Neural progenitor cell (in vitro differentiated cells): ENCODE measurements around the gene FSTL1. TPM values are rescaled to one million over a fixed set of nuclear protein-coding genes. Genes with fewer than 3 reads are reported as not detected.

Experiments used
- DNase-seq: peaks from one replicate; pipeline ENCODE4 v3.0.0-alpha.2; 2016; ENCODE audit warnings: low spot score
- H2AFZ ChIP-seq: fragments of 200-600 bp; sonication (generic); replicated peaks from 2 replicates; pipeline ENCODE4 v1.6.1; 2016; ENCODE audit warnings: antibody characterized with exemption
- H3F3A ChIP-seq: fragments of 200-600 bp; sonication (generic); 2 replicates; pipeline ENCODE4 v1.6.1; 2016; ENCODE audit warnings: antibody characterized with exemption, low read depth
- H3K27ac ChIP-seq: fragments of 200-600 bp; sonication (generic); 2 replicates; pipeline ENCODE4 v1.5.1; 2016; ENCODE audit warnings: mild to moderate bottlenecking
- H3K27me3 ChIP-seq: fragments of 200-600 bp; sonication (generic); 2 replicates; pipeline ENCODE4 v1.6.1; 2016; ENCODE audit warnings: mild to moderate bottlenecking, moderate library complexity
- H3K36me3 ChIP-seq: fragments of 200-600 bp; sonication (generic); 2 replicates; pipeline ENCODE4 v1.5.1; 2016
- H3K4me1 ChIP-seq: fragments of 200-600 bp; sonication (generic); 2 replicates; pipeline ENCODE4 v1.6.1; 2016; ENCODE audit warnings: mixed run types
- H3K4me2 ChIP-seq: fragments of 200-600 bp; sonication (generic); 2 replicates; pipeline ENCODE4 v1.6.1; 2016
- H3K4me3 ChIP-seq: fragments of 200-600 bp; sonication (generic); 2 replicates; pipeline ENCODE4 v1.5.1; 2016
- H3K79me2 ChIP-seq: fragments of 200-600 bp; sonication (generic); 2 replicates; pipeline ENCODE4 v1.6.1; 2016; ENCODE audit warnings: low read depth
- H3K9ac ChIP-seq: fragments of 200-600 bp; sonication (generic); 2 replicates; pipeline ENCODE4 v1.6.1; 2016
- H3K9me3 ChIP-seq: fragments of 200-600 bp; sonication (generic); 2 replicates; pipeline ENCODE4 v1.5.1; 2016; ENCODE audit warnings: low read depth
- H4K20me1 ChIP-seq: fragments of 200-600 bp; sonication (generic); 2 replicates; pipeline ENCODE4 v1.6.1; 2016; ENCODE audit warnings: low read depth
- H3K27ac Mint-ChIP-seq: 3 replicates; pipeline ENCODE4 v1.8.0; 2021; ENCODE audit warnings: mixed read lengths
- H3K27me3 Mint-ChIP-seq: 2 replicates; pipeline ENCODE4 v1.8.0; 2022; ENCODE audit warnings: low read depth, mild to moderate bottlenecking, inconsistent platforms, moderate library complexity, mixed read lengths; ENCODE audit not compliant: insufficient read depth
- H3K36me3 Mint-ChIP-seq: 3 replicates; pipeline ENCODE4 v1.8.0; 2021; ENCODE audit warnings: mixed read lengths
- H3K4me1 Mint-ChIP-seq: 3 replicates; pipeline ENCODE4 v1.8.0; 2021; ENCODE audit warnings: mixed read lengths
- H3K4me3 Mint-ChIP-seq: 3 replicates; pipeline ENCODE4 v1.8.0; 2021; ENCODE audit warnings: mild to moderate bottlenecking, moderate library complexity, mixed read lengths
- H3K9me3 Mint-ChIP-seq: 3 replicates; pipeline ENCODE4 v1.8.0; 2020; ENCODE audit warnings: mixed read lengths
- EZH2 ChIP-seq: fragments of 200-600 bp; sonication (generic); IDR thresholded peaks from 2 replicates; pipeline ENCODE4 v1.6.1; 2017; ENCODE audit warnings: antibody characterized with exemption, mild to moderate bottlenecking, moderate library complexity
- EZH2phosphoT487 ChIP-seq: fragments of 200-600 bp; sonication (generic); IDR thresholded peaks from 2 replicates; pipeline ENCODE4 v1.6.1; 2017; ENCODE audit warnings: antibody characterized with exemption
- total RNA-seq: library from RNA; depleted of rRNA; stranded (reverse); fragments of >200 nt; gene quantifications from 2 replicates; pipeline ENCODE4 v1.2.3, GENCODE V29; 2015; ENCODE audit warnings: low replicate concordance
- TF ChIP-seq, protein P1 (sequence below): fragments of 200-600 bp; sonication (generic); IDR thresholded peaks from 2 replicates; pipeline ENCODE4 v1.5.1; 2017; ENCODE audit warnings: antibody characterized with exemption, mild to moderate bottlenecking

The FSTL1 gene
- total RNA-seq, 1 donor from 2014 or later: 327 TPM

DNA sequence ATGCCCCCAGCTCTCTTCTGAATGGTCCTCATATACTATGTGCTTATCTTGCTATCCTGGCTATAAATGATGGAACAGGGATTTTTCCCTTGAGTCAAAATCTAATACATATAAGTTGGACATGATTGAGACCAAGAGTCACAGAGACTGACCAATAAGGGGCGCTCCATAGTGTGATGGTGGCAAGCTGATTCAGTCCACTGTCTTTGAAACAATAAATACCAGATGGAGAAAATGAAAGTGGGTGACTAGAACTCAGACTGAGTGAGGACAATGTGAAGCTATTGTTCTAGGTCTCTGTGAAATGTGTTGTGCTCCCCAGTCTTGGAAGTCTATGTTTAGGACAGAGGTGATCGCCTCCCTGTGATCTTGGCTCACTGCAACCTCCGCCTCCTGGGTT is 10.6 kb upstream of the FSTL1 start:
- Histone ChIP-seq H3K9ac (no peak overlapping the region), H3K4me1 (peaks cover 8% of the 10 kb centered on the region), H3F3A (no peaks in the 10 kb centered on the region), H3K4me2 (no peak overlapping the region), H3K36me3 (no peaks in the 10 kb centered on the region), H3K4me3 (no peak overlapping the region), H4K20me1 (no peaks in the 10 kb centered on the region), H2AFZ (no peak overlapping the region), H3K79me2 (no peaks in the 10 kb centered on the region), H3K27me3 (no peaks in the 10 kb centered on the region), H3K27ac (no peak overlapping the region), H3K9me3 (no peaks in the 10 kb centered on the region)
- no peaks in the 10 kb centered on the region for H3K9me3 Mint-ChIP-seq
- no peak overlapping the region for H3K27ac Mint-ChIP-seq
- peaks cover 23% of the 10 kb centered on the region for H3K4me1 Mint-ChIP-seq
- no peak for TF ChIP-seq EZH2phosphoT487
- TF ChIP-seq EZH2: no peak
- TF ChIP-seq, protein P1, sequence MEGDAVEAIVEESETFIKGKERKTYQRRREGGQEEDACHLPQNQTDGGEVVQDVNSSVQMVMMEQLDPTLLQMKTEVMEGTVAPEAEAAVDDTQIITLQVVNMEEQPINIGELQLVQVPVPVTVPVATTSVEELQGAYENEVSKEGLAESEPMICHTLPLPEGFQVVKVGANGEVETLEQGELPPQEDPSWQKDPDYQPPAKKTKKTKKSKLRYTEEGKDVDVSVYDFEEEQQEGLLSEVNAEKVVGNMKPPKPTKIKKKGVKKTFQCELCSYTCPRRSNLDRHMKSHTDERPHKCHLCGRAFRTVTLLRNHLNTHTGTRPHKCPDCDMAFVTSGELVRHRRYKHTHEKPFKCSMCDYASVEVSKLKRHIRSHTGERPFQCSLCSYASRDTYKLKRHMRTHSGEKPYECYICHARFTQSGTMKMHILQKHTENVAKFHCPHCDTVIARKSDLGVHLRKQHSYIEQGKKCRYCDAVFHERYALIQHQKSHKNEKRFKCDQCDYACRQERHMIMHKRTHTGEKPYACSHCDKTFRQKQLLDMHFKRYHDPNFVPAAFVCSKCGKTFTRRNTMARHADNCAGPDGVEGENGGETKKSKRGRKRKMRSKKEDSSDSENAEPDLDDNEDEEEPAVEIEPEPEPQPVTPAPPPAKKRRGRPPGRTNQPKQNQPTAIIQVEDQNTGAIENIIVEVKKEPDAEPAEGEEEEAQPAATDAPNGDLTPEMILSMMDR: no peak
- H3K27me3 Mint-ChIP-seq: peaks cover 4% of the 10 kb centered on the region
- no peak overlapping the region for H3K4me3 Mint-ChIP-seq
- DNase-seq: no peak
- no peaks in the 10 kb centered on the region for H3K36me3 Mint-ChIP-seq

DNA sequence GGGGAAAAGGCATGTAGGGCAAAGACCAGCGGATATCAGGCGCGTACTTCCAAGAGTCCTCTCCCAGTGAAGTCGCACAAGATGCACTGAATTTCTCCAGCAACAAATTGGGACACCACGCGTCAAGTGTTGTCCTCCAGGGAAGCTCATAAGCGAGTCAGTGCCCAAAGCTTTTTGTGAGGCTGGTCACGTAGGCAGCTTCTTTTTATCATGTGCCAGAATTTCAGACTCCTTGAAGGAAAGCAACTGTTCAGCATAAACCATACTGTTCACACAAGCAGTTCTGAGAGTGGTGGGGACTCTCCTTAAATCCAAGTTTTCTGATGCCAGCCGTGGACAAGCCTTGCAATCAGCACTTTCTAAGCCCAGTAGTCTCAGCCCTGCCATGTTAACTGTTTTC is 10.1 kb upstream of the FSTL1 start:
- no peak overlapping the region for H3K4me3 ChIP-seq
- H3K36me3 Mint-ChIP-seq: no peaks in the 10 kb centered on the region
- peaks cover 8% of the 10 kb centered on the region for H3K4me1 ChIP-seq
- H3K4me3 Mint-ChIP-seq: no peak overlapping the region
- no peaks in the 10 kb centered on the region for H3K27me3 ChIP-seq
- H4K20me1 ChIP-seq: no peaks in the 10 kb centered on the region
- DNase-seq: no peak
- H3K27ac Mint-ChIP-seq: no peak overlapping the region
- H3F3A ChIP-seq: no peaks in the 10 kb centered on the region
- TF ChIP-seq EZH2phosphoT487: no peak
- TF ChIP-seq EZH2: no peak
- TF ChIP-seq, protein P1: no peak
- no peak overlapping the region for H2AFZ ChIP-seq
- H3K9me3 Mint-ChIP-seq: no peaks in the 10 kb centered on the region
- no peaks in the 10 kb centered on the region for H3K9me3 ChIP-seq
- no peak overlapping the region for H3K4me2 ChIP-seq
- H3K36me3 ChIP-seq: no peaks in the 10 kb centered on the region
- no peak overlapping the region for H3K9ac ChIP-seq
- peaks cover 23% of the 10 kb centered on the region for H3K4me1 Mint-ChIP-seq
- peaks cover 4% of the 10 kb centered on the region for H3K27me3 Mint-ChIP-seq
- H3K79me2 ChIP-seq: no peaks in the 10 kb centered on the region
- H3K27ac ChIP-seq: no peak overlapping the region

DNA sequence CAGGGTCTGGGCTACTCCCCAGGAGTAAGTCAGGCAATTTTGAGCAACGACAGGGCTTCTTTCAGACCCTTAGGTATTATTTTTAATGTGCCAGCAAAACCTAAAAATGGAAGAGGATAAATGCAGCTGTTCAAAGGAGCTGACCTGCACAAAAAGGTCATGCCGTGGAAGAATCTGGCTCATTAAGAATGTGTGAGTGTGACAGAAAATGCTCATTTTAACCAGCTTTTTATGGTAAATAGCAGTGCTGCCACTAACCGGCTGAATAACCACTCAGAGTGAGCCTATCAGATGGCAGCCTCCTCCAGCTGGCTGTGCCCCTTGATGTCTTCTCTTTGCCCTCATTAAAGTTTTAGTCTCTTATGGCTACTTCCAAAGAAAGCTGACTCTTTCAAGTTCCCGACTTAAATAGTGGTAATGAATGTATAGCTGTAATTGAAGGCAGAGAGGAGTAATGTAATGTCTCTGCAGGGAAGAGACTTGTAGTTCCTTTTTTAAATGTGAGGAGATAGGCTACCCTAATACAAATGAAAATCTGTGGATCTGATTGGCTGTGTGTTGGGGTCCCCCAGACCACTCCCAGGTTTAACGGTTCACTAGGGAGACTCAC is 9.5 kb upstream of the FSTL1 start:
- Histone ChIP-seq H3K27ac (no peak overlapping the region), H3K79me2 (no peaks in the 10 kb centered on the region), H3K27me3 (no peaks in the 10 kb centered on the region), H3K9ac (no peak overlapping the region), H3K4me2 (no peak overlapping the region), H4K20me1 (no peaks in the 10 kb centered on the region), H2AFZ (peak overlapping the region; percentile 9), H3K4me1 (peaks cover 8% of the 10 kb centered on the region), H3K36me3 (no peaks in the 10 kb centered on the region), H3K4me3 (no peak overlapping the region), H3F3A (no peaks in the 10 kb centered on the region), H3K9me3 (no peaks in the 10 kb centered on the region)
- no peak overlapping the region for H3K4me3 Mint-ChIP-seq
- peaks cover 4% of the 10 kb centered on the region for H3K27me3 Mint-ChIP-seq
- no peaks in the 10 kb centered on the region for H3K9me3 Mint-ChIP-seq
- H3K4me1 Mint-ChIP-seq: peaks cover 23% of the 10 kb centered on the region
- no peaks in the 10 kb centered on the region for H3K36me3 Mint-ChIP-seq
- no peak for DNase-seq
- TF ChIP-seq EZH2phosphoT487: no peak
- no peak for TF ChIP-seq EZH2
- TF ChIP-seq, protein P1: no peak
- peak overlapping the region; percentile 4 for H3K27ac Mint-ChIP-seq
